Urinary bladder (tissue), 4 donors: ENCODE results near the gene NLRP6. TPM values are rescaled to one million over a fixed set of nuclear protein-coding genes. Genes with fewer than 3 reads are reported as not detected.
"Not testable (repeated sequence)": the region's sequence is repeated elsewhere in the genome, so short reads cannot be mapped to it uniquely, and the experiment has no call there.

ENCODE experiments used
- DNase-seq: peaks from one replicate; pipeline ENCODE4 v3.0.0-alpha.2; 2015; ENCODE audit errors: extremely low spot score
- H3K27ac ChIP-seq: one replicate; pipeline ENCODE4 v1.5.1; 2013; ENCODE audit warnings: low read depth, mild to moderate bottlenecking, moderate library complexity
- H3K36me3 ChIP-seq: one replicate; pipeline ENCODE4 v1.6.1; 2013; ENCODE audit warnings: mild to moderate bottlenecking, moderate library complexity; ENCODE audit not compliant: insufficient read depth
- H3K4me1 ChIP-seq: one replicate; pipeline ENCODE4 v1.6.1; 2013; ENCODE audit warnings: mild to moderate bottlenecking, moderate library complexity; ENCODE audit not compliant: insufficient read depth
- H3K4me3 ChIP-seq: one replicate; pipeline ENCODE4 v1.5.1; 2013; ENCODE audit warnings: low read depth, low read length
- WGBS: extraction: QIAGEN DNeasy Blood & Tissue Kit; methylation state at CpG from one replicate; pipeline ENCODE4 v1.1.7; 2013; 5-methylcytosine and 5-hydroxymethylcytosine counted together
- polyA plus RNA-seq: library from polyadenylated mRNA; stranded (reverse); fragments of 200-250 nt; gene quantifications from one replicate; pipeline ENCODE4 v1.2.3, GENCODE V29; 2013
- total RNA-seq: library from RNA; depleted of rRNA; stranded (reverse); fragments of >200 nt; gene quantifications from one replicate; pipeline ENCODE4 v1.2.3, GENCODE V29; 2014
- donor health status: healthy with polysubstance abuse.
- donor health status: healthy.

The NLRP6 gene
- total and polyA plus RNA-seq, 2 donors, result 0.67 TPM; not detected in 1

DNA sequence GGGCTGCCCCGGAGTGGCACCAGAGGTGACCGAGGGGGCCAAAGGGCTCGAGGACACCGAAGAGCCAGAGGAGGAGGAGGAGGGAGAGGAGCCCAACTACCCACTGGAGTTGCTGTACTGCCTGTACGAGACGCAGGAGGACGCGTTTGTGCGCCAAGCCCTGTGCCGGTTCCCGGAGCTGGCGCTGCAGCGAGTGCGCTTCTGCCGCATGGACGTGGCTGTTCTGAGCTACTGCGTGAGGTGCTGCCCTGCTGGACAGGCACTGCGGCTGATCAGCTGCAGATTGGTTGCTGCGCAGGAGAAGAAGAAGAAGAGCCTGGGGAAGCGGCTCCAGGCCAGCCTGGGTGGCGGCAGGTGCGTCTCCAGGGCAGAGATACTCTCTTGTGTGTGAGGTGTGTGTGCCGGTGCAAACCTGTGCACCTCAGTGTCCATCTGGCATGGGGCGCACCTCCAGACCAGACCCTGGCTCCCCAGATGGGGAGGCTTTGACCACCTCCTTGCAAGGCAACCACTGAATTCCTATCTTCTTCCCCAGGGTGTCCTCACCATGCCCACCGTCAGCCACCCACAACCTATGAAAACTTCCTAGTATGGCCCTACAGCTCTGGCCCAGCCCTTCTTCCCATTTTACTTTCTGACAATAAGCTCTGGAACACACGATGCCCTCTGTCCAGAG, 3.4 kb downstream of the NLRP6 start:
- H3K4me1 ChIP-seq, result no peaks in the 10 kb centered on the region

DNA sequence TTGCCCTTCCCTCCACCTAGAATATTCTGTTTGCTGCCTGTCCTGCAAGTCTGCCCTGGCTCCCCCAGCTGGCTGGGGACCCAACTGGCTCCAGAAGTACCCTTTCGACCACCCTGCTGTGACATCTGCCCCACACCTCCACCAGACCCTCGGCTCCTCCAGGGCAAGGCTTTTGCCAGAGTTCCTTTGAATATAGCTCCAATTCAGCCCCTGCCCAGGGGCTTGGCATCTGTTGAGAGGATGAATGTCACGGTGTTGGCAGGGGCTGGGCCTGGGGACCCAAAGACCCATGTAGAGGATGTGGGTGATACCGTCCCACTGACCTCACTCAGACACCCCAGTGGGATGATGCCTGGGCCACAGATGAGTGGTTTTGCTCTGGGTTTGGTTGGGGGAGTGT, 4.0 kb downstream of the NLRP6 start:
- DNase-seq, result no peak
- H3K4me3 ChIP-seq, result no peak overlapping the region
- H3K36me3 ChIP-seq, result no peaks in the 10 kb centered on the region
- no peak overlapping the region for H3K27ac ChIP-seq
- H3K4me1 ChIP-seq, result no peaks in the 10 kb centered on the region
- WGBS, result 56% methylated on average over 4 of the region's 4 CpGs

More for the DNA sequence above, 3.4 kb downstream of the NLRP6 start:
- 33% methylated on average over 26 of the region's 26 CpGs for WGBS
- Histone ChIP-seq H3K27ac (no peak overlapping the region), H3K4me3 (no peak overlapping the region), H3K36me3 (no peaks in the 10 kb centered on the region)
- DNase-seq, result no peak

DNA sequence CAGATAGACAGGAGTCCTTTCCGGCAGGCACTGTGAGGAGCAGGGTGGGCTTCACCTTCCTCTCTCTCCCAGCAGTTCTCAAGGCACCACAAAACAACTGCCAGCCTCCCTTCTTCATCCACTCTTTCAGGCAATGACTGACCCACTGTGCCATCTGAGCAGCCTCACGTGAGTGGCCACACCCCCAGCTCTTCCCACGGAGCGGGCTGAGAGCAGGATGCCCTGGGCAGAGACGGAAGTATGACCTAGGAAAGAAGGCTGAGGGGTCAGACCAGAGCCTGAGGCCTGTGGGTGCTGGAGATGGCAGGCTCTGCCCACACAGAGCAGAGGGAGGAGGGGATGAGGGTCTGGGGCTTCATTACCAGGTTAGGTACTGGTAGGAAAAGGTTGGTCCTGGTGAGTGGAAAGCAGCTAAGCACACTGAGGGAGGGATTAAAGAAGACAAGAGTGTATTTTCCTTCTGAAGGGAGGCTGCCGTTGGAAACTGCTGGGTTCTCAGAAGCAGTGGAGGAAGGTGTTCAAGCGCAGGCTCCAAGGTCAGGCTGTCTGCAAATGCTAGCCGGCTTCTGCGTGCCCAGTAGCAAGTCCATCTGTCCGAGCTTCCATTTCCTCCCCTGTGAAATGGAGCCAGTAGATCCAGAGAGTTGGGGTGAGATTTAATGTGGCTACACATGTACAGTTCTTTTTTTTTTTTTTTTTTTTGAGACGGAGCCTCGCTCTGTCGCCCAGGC, 4.6 kb downstream of the NLRP6 start:
- Histone ChIP-seq H3K27ac (no peak overlapping the region), H3K4me3 (no peak overlapping the region), H3K36me3 (no peaks in the 10 kb centered on the region), H3K4me1 (no peaks in the 10 kb centered on the region)
- 61% methylated on average over 12 of the region's 13 CpGs for WGBS
- DNase-seq, result no peak

DNA sequence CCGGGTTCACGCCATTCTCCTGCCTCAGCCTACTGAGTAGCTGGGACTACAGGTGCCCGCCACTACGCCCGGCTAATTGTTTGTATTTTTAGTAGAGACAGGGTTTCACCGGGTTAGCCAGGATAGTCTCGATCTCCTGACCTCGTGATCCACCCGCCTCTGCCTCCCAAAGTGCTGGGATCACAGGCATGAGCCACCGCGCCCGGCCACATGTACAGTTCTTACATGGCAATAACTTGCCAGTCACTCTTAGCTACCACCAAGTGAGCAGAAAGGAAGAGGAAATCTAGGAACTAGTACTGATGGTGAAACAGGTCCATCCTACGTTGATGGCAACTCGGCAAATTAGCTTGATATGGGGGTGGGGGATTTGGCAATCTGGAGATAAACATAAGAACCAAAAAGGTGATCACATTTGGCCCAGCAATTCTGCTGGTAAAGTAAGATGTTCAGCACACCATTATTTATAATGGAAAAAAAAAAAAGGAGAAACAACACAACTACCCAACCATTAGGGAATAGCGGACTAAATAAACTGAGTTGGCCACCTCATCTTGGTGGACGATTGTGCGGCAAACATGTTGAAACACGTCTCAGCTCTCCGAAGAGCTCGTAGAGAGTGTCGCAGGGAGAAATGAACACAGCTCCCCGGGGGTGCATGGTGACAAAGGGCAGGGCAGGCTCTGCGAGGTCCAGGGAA, 5.3 kb downstream of the NLRP6 start:
- no peak overlapping the region for H3K27ac ChIP-seq
- DNase-seq, result no peak
- 83% methylated on average over 23 of the region's 23 CpGs for WGBS
- no peak overlapping the region for H3K4me3 ChIP-seq
- H3K36me3 ChIP-seq, result no peaks in the 10 kb centered on the region
- H3K4me1 ChIP-seq, result no peaks in the 10 kb centered on the region

DNA sequence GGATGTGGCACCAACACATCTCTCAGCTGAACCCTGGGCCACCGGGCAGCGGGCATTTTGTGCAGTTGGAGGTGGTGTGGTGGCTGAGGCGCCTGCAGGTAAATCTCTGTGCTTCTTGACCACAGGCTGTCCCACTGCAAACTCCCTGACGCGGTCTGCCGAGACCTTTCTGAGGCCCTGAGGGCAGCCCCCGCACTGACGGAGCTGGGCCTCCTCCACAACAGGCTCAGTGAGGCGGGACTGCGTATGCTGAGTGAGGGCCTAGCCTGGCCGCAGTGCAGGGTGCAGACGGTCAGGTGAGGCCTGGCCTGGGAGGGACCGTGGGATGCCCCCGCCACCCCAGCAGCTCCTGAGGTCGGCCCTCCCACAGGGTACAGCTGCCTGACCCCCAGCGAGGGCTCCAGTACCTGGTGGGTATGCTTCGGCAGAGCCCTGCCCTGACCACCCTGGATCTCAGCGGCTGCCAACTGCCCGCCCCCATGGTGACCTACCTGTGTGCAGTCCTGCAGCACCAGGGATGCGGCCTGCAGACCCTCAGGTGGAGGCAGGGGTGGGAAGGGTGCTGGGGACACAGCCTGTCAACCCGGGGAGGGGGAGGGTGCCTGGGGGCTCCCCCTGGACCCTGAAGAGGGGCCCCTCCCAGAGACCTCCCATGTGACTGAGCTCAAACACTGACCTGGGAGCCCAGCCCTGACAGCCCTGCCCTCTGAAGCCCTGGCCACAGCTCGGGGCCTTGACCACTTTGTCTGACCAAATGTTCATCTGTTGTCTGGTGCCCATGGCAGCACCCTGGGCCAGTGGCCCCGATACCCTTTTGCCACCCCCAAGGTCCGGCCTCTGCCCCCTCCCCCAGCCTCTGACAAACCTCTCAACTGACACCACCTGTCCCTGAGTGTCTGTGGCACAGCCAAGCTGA, 6.2 kb downstream of the NLRP6 start:
- WGBS, result 84% methylated on average over 24 of the region's 24 CpGs
- no peak overlapping the region for H3K27ac ChIP-seq
- no peaks in the 10 kb centered on the region for H3K4me1 ChIP-seq
- H3K36me3 ChIP-seq, result no peaks in the 10 kb centered on the region
- DNase-seq, result no peak
- no peak overlapping the region for H3K4me3 ChIP-seq

DNA sequence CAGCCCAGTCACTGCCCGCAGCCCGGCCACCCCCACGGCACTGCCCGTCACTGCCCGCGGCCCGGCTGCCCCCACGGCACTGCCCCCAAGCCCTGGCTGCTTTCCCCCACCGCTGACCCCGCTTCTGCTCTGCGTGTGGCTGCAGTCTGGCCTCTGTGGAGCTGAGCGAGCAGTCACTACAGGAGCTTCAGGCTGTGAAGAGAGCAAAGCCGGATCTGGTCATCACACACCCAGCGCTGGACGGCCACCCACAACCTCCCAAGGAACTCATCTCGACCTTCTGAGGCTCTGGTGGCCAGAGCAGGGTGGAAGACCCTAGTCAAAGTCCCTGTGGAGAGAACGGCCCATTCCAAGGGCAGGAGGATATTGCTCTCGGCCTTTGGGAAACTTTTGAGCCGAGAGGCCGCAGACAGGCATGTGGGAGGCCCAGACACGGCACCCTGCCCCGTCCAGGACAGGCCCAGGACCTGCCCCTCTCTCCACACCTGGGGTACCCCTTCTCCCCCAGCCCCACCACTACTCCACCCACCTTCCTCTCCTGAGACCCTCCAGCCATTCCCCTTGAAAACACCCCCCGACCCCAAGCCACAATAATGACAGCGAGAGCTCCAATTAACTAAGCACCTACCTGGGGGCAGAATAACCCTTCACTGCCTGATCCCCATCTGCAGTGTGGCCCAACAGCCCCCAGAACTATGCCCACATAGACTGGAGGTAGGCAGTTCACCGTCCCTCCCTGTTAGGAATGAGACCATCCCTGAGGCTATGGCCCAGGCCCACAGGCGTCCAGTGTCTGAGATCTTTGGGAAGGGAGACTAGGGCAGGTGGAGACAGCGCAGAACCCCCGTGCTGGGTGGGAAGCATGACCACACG, 7.0 kb downstream of the NLRP6 start:
- DNase-seq, result no peak
- H3K4me3 ChIP-seq, result no peak overlapping the region
- no peaks in the 10 kb centered on the region for H3K4me1 ChIP-seq
- no peaks in the 10 kb centered on the region for H3K36me3 ChIP-seq
- WGBS, result 85% methylated on average over 29 of the region's 29 CpGs
- no peak overlapping the region for H3K27ac ChIP-seq

DNA sequence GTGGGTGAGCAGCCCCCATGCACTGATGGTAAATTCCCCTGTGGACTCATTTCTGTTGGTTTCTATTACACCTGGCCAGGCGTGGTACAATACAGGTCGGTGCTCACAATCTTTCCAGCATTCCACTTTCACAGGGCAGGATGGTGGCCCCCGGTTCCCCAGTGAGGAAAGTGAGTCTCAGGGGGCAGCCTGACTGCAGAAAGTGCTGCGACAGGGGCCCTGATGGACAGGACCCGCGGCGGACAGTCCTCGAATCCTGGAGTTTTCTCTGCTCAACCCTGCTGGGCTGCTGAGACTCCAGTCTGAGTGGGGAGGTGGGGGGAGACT, 7.7 kb downstream of the NLRP6 start:
- WGBS, result 92% methylated on average over 8 of the region's 8 CpGs
- H3K36me3 ChIP-seq, result no peaks in the 10 kb centered on the region
- no peak for DNase-seq
- H3K4me3 ChIP-seq, result no peak overlapping the region
- H3K4me1 ChIP-seq, result no peaks in the 10 kb centered on the region
- no peak overlapping the region for H3K27ac ChIP-seq

DNA sequence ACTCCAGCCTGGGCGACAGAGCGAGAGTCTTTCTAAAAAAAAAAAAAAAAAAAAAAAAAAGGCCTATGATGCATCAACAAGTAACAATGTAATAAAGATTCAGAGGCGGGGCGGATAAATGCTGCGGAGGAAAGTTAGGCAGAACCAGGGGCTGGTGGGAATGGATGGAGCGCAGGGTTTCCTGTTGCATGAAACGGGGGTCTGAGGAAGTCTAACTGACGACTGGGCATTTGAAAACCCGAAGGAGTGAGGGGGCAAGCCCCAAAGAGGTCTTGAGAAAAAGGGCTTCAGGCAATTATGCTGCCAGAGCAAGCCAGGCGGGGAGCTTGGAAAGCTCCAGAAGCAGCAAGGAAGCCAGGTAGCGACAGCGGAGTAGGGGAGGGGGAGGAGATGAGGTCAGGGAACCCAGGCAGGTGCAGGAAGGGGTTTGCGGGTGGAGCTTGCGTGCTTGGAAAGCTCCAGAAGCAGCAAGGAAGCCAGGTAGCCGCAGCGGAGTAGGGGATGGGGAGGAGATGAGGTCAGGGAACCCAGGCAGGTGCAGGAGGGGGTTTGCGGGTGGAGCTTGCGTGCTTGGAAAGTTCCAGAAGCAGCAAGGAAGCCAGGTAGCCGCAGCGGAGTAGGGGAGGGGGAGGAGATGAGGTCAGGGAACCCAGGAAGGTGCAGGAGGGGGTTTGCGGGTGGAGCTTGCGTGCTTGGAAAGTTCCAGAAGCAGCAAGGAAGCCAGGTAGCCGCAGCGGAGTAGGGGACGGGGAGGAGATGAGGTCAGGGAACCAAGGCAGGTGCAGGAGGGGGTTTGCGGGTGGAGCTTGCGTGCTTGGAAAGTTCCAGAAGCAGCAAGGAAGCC, 9.0 kb downstream of the NLRP6 start:
- not testable (repeated sequence) for H3K36me3 ChIP-seq, H3K4me1 ChIP-seq, DNase-seq, H3K27ac ChIP-seq, H3K4me3 ChIP-seq
- 87% methylated on average over 27 of the region's 27 CpGs for WGBS

DNA sequence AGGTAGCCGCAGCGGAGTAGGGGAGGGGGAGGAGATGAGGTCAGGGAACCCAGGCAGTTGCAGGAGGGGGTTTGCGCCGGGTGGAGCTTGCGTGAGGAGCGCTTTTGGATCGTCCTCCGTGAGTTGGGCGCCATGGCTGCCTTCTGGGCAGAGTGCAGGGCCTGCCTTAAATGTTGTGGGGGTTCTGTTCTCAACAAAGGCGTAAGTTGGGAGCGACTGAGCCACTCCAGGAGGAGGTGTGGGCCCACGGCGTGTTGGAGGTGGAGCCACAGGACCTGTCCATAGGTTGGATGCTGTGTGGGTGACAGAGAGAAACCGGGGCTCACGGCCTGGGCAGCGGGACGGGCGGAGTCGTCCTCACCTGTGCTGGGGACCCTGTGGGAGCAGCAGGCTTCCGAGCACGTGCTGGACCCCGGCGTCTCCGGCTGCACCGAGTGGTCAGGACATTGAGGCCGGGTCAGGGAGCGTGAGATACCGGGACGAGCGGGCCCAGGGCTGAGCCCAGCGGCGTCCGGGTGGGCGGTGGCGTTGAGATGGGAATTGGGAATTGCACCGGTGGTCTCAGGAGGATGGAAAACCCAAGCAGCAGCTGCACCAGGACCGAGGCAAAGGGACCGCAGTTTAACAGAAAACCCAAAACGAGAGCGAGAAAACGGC, 9.7 kb downstream of the NLRP6 start:
- DNase-seq, result no peak
- H3K4me1 ChIP-seq, result no peaks in the 10 kb centered on the region
- H3K36me3 ChIP-seq, result no peaks in the 10 kb centered on the region
- 26% methylated on average over 41 of the region's 41 CpGs for WGBS
- H3K27ac ChIP-seq, result no peak overlapping the region
- H3K4me3 ChIP-seq, result peak overlapping the region; percentile 63

DNA sequence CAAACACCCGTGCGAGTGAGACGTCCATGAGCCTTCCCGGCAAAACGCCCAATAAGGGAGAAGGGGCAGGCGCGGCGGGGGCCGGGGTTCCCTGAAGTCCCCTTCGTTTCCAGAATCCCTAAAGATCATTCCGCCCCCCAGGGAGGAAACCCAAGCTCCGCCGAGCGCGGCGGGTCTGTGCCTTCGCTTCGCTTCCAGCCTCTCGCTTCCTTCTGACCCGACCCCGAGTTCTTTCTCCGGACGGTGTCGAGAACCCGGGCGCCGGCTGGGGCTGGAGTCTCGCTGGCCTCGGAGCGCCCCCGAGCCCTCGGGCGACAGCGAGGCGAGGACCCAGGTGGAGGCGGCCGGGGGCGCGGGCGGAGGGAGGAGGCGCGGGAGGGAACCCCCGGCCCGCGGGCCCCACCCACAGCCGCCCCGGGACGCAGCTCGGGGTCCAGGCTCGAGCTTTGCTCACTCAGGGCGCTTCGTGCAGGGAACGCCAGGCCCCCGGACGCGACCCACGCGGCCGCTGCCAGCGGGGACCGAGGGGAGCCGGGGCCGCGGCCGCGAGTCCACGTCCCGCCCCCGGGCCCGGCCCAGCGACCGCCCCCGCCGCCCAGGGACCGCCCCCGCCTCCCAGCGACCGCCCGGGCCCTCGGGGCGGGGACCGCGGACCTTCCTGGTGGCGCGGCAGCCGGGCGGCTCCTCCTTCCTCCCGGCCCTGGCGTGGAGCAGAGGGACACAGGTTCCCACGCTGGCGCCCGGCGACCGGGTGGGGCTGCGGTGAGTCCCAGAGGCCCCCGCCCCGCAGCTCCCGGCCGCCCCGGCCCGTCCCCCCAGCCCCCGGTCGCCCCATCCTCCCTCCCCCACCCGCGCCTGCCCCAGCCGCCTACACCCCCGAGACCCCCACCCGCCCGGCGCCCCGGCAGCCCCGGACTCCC, 10.5 kb downstream of the NLRP6 start, which contains the start of gene PGGHG:
TSS of gene PGGHG (plus strand) at position 649 of the 920 bp plus-strand sequence. CDS start 691 bp downstream, outside the sequence.
- H3K36me3 ChIP-seq, result no peaks in the 10 kb centered on the region
- H3K4me3 ChIP-seq, result peak within 1 kb of the TSS; percentile 63
- H3K4me1 ChIP-seq, result no peaks in the 10 kb centered on the region
- no peak within 1 kb of the TSS for H3K27ac ChIP-seq
- under 1% methylated on average over 112 of the region's 112 CpGs for WGBS
- no peak for DNase-seq

DNA sequence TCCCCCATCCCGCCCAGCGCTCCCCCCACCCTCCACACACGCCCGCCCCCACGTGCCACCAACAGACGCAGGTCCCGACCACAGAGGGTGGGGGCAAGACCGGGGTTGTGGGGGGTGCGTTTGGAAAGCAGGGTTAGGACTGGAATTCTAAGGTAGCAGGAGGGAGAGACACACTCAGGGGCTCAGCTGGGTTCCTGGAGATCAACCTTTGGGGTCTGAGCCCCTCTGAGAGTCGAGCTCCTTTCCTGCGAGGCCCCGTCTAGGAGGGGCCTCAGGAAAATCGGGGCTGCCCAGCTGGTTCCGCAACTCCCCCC, 11.1 kb downstream of the NLRP6 start:
- Histone ChIP-seq H3K36me3 (no peaks in the 10 kb centered on the region), H3K4me1 (no peaks in the 10 kb centered on the region), H3K27ac (no peak overlapping the region), H3K4me3 (peak overlapping the region; percentile 63)
- 17% methylated on average over 14 of the region's 14 CpGs for WGBS
- no peak for DNase-seq
